COLO668 (cell line): ENCODE data around the gene COG3.
A peak's percentile ranks its signal among the peaks of the same experiment; 100 is the strongest.
"Not testable (repeated sequence)": the region's sequence is repeated elsewhere in the genome, so short reads cannot be mapped to it uniquely, and the experiment has no call there.

ENCODE experiments used
- DNase-seq: peaks from one replicate; lab custom pipeline; 2025; ENCODE audit not compliant: unreplicated experiment; lab: John Stamatoyannopoulos, UW

Gene COG3

DNA sequence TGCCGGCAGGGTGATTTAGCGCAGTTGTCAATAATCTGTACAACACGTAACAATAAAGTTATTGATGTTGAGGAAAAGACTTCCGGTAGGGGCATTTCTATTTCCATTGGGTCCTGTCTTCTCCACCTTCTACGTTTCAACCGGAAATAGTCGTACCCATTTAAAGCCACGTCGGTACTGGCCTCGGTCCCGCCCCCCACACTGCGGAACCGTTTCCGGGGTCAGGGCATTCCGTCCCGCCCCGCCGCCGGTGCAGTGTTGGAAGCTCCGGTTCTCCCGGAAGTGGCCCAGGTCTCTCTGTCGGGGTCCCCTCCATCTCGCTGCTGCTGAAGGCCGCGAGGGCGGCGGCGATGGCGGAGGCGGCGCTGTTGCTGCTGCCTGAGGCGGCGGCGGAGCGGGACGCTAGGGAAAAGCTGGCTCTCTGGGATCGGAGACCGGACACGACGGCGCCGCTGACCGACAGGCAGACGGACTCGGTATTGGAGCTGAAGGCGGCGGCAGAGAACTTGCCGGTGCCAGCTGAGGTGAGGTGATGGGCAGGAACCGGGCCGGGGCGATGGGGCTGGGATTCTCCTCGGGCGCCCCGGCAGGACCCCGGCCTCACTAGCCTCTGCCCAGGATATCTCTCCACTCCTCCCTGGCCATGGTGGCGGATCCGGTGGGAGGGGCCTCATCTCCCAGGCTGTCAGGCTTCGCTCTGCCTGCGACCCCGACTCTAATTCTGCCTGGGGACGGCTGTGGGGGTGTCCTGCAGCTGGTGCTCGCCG lies at the start of gene COG3:
Gene COG3 (plus strand): TSS at position 253 of the 767 bp plus-strand sequence. CDS start 98 bp downstream, at position 351.
- peak; percentile 99 for DNase-seq

DNA sequence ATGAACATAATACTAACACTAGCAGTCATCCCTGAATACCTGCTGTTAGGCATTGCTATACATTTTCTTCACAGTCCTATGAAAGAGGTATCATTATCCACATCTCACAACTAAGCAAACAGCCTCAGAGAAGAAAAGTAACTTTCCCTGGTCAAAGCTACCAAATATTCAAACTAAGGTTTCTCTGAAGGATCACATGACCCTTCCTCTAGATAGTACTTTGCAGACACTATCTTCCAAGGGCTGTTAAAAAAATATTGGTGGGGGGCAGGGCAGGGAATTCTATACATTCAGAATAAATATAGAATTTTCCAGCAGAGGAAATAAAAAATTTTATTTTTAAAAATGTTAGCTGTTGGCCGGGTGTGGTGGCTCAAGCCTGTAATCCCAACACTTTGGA lies 49.6 kb upstream of the COG3 start:
- DNase-seq: no peak

DNA sequence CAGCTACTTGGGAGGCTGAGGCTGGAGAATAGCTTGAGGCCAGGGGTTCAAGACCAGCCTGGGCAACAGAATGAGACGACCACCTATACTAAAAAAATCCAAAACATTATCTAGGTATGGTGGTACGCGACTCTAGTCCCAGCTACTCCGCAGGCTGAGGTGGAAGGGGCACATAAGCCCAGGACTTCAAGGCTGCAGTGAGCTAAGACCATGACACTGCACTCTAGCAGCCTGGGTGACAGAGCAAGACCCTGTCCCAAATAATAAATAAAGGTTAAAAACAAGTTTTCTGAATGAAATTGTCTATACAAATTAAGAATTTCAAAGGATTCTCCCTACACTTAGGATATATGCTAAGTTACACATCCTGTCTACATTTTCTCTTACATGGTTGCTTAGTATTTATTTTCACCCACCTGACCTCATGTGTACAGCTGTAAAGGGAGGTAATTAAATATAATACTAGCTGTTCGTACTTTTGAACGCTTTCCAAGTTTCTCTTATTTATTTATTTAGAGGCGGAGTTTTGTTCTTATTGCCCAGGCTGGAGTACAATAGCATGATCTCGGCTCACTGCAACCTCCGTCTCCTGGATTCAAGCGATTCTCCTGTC lies 48.1 kb upstream of the COG3 start:
- no peak for DNase-seq

DNA sequence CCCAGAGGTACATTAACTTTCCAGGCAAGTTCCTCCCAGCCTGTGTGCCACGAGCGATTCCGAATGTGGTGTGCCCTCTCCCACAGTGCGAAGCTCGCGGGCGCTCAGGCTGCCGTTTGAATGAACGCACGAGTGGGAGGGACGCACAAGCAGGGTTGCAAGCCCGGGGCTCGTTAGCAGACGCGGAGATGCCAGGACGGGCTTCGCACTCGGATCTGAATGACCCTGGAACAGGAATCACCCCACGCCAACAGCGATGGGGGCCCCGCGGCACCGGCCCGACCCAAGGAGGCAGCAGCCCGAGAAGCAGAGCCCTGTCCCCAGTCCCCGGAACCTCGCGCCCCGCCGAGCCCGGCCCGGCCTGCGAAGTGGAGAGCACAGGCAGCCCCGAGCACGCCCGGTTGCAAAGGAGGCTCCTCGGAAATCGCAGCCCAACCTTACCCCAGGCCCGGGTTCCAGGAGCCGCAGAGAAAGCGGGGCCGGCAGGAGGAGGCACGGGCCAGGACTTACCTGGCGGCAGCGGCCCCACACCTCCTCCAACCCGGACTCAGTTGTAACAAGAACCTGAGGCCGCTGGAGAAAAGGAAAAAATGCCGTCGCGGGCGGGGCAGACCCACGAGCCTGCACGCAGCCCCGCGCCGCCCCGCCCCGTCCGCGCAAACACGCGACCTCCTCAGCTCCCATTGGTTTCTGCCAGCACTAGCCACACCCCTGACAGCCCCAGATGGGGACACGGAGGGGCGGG lies 46.8 kb upstream of the COG3 start, which contains the start of gene SLC25A30:
Gene SLC25A30 (minus strand): TSS at position 584 of the 745 bp plus-strand sequence. CDS start 6,948 bp downstream, outside the sequence.
- peak; percentile 97 for DNase-seq

DNA sequence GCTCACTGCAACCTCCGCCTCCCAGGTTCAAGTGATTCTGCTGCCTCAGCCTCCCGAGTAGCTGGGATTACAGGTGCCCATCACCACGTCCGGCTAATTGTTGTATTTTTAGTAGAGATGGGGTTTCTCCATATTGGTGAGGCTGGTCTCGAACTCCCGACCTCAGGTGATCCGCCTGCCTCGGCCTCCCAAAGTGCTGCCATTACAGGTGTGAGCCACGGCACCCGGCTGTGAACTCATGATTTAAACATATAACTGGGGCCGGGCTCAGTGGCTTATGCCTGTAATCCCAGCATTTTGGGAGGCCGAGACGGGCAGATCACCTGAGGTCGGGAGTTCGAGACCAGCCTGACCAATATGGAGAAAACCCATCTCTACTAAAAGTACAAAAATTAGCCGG lies 45.4 kb upstream of the COG3 start:
- not testable (repeated sequence) for DNase-seq

GRCh38 chr13:45419945-45420344 lies 44.8 kb upstream of the COG3 start:
- DNase-seq: no peak

GRCh38 chr13:45422731-45423292 lies 41.9 kb upstream of the COG3 start:
- no peak for DNase-seq

- DNase-seq: not testable (repeated sequence)
These were observed 38.5 kb upstream of the COG3 start for GRCh38 chr13:45426056-45426841.

DNA sequence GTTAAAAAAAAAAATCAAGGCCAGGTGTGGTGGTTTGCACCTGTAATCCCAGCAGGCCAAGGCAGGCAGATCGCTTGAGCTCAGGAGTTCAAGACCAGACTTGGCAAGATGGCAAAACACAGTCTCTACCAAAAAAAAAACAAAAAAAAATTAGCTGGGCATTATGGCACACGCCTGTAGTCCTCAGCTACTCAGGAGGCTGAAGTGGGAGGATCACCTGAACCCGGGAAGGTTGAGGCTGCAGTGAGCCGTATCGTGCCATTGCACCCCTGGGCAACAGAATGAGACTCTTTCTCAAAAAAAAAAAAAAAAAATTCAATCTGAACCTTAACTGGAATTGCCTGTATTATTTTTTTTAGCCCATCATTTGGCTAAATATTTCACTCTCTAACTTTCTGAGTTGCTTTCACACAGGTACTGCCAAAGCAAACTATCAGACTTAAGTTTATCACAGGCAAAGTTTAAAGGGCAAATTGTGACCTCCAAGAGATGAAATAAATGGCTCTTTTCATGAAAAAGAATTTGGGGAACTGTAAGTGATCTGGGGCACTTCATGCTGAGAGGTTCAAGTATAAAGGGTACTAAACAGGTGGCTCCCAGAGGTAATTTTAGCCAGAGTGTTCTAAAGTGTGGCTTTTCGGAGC lies 31.9 kb upstream of the COG3 start:
- DNase-seq: no peak

GRCh38 chr13:45433381-45433790 lies 31.4 kb upstream of the COG3 start:
- no peak for DNase-seq

GRCh38 chr13:45434556-45435371 lies 30.0 kb upstream of the COG3 start:
- DNase-seq: peak; percentile 61

- DNase-seq: no peak
These were observed 28.4 kb upstream of the COG3 start for GRCh38 chr13:45436332-45436731.

GRCh38 chr13:45436953-45437352 lies 27.8 kb upstream of the COG3 start:
- no peak for DNase-seq

DNA sequence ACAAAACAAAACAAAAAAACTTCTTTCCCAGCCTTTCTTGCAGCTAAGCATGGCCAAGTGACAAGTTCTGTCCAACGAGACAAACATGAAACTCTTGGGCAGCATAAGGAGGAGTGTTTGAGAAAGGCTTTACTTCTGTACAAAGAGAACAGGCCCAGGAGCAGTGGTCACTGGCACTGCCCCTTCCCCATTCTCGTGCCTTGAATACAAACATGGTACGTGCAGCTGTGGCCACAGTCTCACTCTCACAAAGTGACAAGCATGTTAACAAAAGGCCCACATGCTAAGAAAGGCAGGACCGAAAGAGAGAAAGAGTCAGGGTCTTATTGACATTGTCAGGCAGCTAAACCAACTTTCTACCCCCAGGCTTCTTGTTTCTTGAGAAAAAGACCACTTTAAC lies 26.8 kb upstream of the COG3 start:
- no peak for DNase-seq

- no peak for DNase-seq
These were observed 25.7 kb upstream of the COG3 start for GRCh38 chr13:45439008-45439407.

GRCh38 chr13:45439781-45440462 lies 24.8 kb upstream of the COG3 start:
- no peak for DNase-seq

- DNase-seq: no peak
These were observed 23.1 kb upstream of the COG3 start for GRCh38 chr13:45441633-45442032.

DNA sequence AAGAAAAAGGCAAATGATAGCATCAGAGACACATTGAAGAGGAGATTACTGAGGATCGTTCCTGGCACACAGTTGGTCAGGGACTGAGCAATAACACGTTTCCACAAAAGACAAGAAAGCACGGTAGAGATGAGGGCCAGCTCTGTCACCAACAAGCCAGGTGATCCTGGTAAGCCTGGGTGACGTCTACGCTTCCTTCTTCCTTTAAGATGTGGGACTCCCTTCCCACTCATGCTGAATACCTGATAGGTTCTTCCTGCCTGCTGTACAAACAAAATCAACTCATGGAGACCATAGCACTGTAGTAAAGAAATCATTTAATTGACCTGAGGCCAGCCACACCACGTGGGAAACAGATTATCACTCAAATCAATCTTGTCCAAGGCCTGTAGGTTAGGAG lies 19.7 kb upstream of the COG3 start:
- DNase-seq: no peak

DNA sequence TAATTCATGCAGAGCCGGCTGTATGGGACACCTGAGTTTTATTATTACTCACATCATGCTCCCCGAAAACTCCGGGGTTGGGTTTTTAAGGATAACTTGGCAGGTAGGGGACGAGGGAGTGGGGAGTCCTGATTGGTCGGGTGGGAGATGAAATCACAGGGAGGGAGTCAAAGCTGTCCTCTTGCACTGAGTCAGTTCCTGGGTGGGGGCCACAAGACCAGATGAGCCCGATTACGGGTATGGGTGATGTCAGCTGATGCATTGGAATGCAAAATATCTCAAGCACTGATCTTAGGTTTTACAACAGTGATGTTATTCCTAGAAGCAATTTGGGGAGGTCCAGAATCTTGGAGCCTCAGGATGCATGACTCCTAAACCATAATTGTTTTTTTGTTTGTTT lies 18.6 kb upstream of the COG3 start:
- DNase-seq: no peak
